ENCODE data around the gene CFHR3. TPM values are rescaled to one million over a fixed set of nuclear protein-coding genes. Genes with fewer than 3 reads are reported as not detected.
A peak's percentile ranks its signal among the peaks of the same experiment; 100 is the strongest.
"Not testable (repeated sequence)": the region's sequence is repeated elsewhere in the genome, so short reads cannot be mapped to it uniquely, and the experiment has no call there.

CFHR3 gene
- total RNA-seq, 6 experiments from 2014 or later = 105 to 479 (median 372) TPM

DNA sequence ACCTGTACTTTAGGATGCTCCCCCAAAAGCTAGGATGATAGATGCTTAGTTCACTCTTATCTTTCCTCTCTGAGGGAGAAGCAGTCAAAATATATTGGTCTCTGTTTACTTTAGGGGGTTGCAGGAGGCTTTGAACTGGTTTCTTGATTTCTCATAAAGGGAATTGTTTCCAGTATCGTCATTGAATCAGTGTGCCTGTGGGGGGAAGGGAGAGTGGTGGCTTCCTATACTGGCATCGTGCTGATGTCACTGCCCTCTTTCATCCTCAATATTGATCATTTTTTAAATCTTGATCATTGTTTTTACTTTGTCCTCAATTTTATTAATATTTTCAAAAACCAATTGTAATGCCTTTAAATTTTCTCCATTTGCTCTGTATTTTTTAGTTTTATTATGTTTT is 40.2 kb upstream of the CFHR3 start:
- H3K4me1 ChIP-seq = peaks cover 0 to 49% (median 10%) of the 10 kb centered on the region in 4 donors
- no peaks in the 10 kb centered on the region for H3K27me3 ChIP-seq
- TF ChIP-seq POLR2A (IDR thresholded peaks at IDR 0.05) = no peak
- no peak for TF ChIP-seq CTCF (IDR thresholded peaks at IDR 0.05)
- no peaks in the 10 kb centered on the region for H3K9me3 ChIP-seq
- DNase-seq (peak in 1 of 3 donors; percentile 14), ATAC-seq (peak; percentile 35 to 56 (median 52))
- intact Hi-C loops (cut with DNase I) = no loop called here
- H3K36me3 ChIP-seq = peaks cover 0 to 28% (median 16%) of the 10 kb centered on the region in 4 donors
- H3K27ac ChIP-seq = no peak overlapping the region
- no peak overlapping the region for H3K4me3 ChIP-seq
- 20% methylated on average over 2 of the region's 2 CpGs for WGBS (ENCODE audit: insufficient coverage, low coverage, low lambda C conversion rate, missing lambda C conversion rate)

GRCh38 chr1:196738730-196739129 is 35.9 kb upstream of the CFHR3 start:
- Histone ChIP-seq H3K9me3 (no peaks in the 10 kb centered on the region), H3K4me1 (peaks cover 0 to 31% (median 4%) of the 10 kb centered on the region in 4 donors), H3K4me3 (no peak overlapping the region), H3K36me3 (peaks cover 0 to 61% (median 32%) of the 10 kb centered on the region in 4 donors), H3K27ac (no peak overlapping the region), H3K27me3 (no peaks in the 10 kb centered on the region)
- TF ChIP-seq POLR2A (IDR thresholded peaks at IDR 0.05) = no peak
- no peak for TF ChIP-seq CTCF (IDR thresholded peaks at IDR 0.05)
- ATAC-seq (no peak), DNase-seq (no peak)
- intact Hi-C loops (cut with DNase I) = no loop called here

DNA sequence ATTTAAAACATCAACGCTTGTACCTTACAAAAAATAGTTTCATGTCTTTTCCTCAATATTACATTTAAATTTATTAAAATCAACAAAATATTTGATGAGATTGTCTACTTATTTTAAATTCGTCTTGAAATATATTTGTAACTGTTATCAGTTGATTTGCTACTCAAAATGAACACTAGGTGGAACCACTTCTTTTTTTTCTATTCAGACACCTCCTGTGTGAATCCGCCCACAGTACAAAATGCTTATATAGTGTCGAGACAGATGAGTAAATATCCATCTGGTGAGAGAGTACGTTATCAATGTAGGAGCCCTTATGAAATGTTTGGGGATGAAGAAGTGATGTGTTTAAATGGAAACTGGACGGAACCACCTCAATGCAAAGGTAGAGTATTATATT is 31.4 kb upstream of the CFHR3 start:
- H3K27me3 ChIP-seq; DNase-seq; H3K4me1 ChIP-seq; intact Hi-C loops (cut with DNase I); H3K27ac ChIP-seq; H3K4me3 ChIP-seq; H3K9me3 ChIP-seq: not testable (repeated sequence)
- ATAC-seq = peak; percentile 42 to 65 (median 54)
- peaks cover 0 to 72% (median 34%) of the 10 kb centered on the region in 4 donors for H3K36me3 ChIP-seq
- TF ChIP-seq CTCF (IDR thresholded peaks at IDR 0.05) = peak; percentile 22 to 41 (median 37)
- 34% methylated on average over 6 of the region's 6 CpGs for WGBS (ENCODE audit: insufficient coverage, low coverage, low lambda C conversion rate, missing lambda C conversion rate)

GRCh38 chr1:196765019-196765740 is 9.5 kb upstream of the CFHR3 start:
- H3K4me3 ChIP-seq; H3K9me3 ChIP-seq; DNase-seq; H3K27me3 ChIP-seq; intact Hi-C loops (cut with DNase I); H3K36me3 ChIP-seq: not testable (repeated sequence)
- H3K4me1 ChIP-seq = peaks cover 0 to 29% (median 3%) of the 10 kb centered on the region in 4 donors
- 16% methylated on average over 4 of the region's 4 CpGs for WGBS (ENCODE audit: insufficient coverage, low coverage, low lambda C conversion rate, missing lambda C conversion rate)
- peak; percentile 79 to 89 (median 85) for ATAC-seq
- H3K27ac ChIP-seq = peak overlapping the region in 2 of 3 donors; percentile 72 to 73

DNA sequence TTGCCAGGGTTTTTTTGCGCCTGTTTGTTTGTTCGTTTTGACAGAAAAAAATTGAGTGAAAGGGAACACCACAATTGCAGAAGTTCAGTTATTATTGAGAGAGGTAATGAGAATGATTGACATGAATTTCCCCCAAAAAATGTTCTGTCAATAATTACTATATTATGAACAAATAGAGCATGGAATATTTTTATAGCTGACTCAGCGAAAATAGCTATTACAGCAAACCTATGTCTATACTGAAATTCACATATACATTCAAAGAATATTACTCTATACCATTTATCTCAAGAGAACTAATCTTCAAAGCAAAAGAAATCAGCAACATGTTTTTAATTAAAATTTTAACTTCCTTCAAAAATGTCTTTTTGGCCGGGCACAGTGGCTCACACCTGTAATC is 4.8 kb upstream of the CFHR3 start:
- DNase-seq; H3K9me3 ChIP-seq; intact Hi-C loops (cut with DNase I); H3K36me3 ChIP-seq; ATAC-seq; H3K27me3 ChIP-seq; H3K4me3 ChIP-seq: not testable (repeated sequence)
- Histone ChIP-seq H3K27ac (peak overlapping the region in 1 of 3 donors; percentile 25), H3K4me1 (peaks cover 0 to 42% (median 3%) of the 10 kb centered on the region in 4 donors)
- 55% methylated on average over 4 of the region's 4 CpGs for WGBS (ENCODE audit: insufficient coverage, low coverage, low lambda C conversion rate, missing lambda C conversion rate)

All from right lobe of liver (tissue), 6 donors.